ENCODE results near the gene MYH3. TPM values are rescaled to one million over a fixed set of nuclear protein-coding genes. Genes with fewer than 3 reads are reported as not detected.

Gene MYH3
- polyA plus RNA-seq, 1 donor from 2014 or later: 0.74 TPM

- H3K27me3 ChIP-seq (ENCODE audit: insufficient read depth, low read depth, low read length): no peaks in the 10 kb centered on the region
- H4K20me1 ChIP-seq (ENCODE audit: insufficient read depth): no peaks in the 10 kb centered on the region
- no peak overlapping the region for H3K4me2 ChIP-seq (ENCODE audit: low read length)
- H3K27ac ChIP-seq (ENCODE audit: low read length): no peak overlapping the region
- H3K79me2 ChIP-seq (replicated peaks; ENCODE audit: insufficient read depth, low read length): no peaks in the 10 kb centered on the region
- H3K36me3 ChIP-seq (ENCODE audit: insufficient read depth, low read length): no peaks in the 10 kb centered on the region
- no peak overlapping the region for H2AFZ ChIP-seq (ENCODE audit: low read depth, low read length)
- TF ChIP-seq EP300 (conservative IDR thresholded peaks at IDR 0.05; ENCODE audit: poor library complexity, severe bottlenecking): no peak
- TF ChIP-seq RAD21 (conservative IDR thresholded peaks at IDR 0.05): no peak
- no peak for TF ChIP-seq POLR2AphosphoS5 (IDR thresholded peaks at IDR 0.05)
- no peak for TF ChIP-seq EZH2 (IDR thresholded peaks at IDR 0.05; ENCODE audit: borderline replicate concordance, insufficient read depth, low read length, poor library complexity, severe bottlenecking)
- no peak for TF ChIP-seq TAF1 (IDR thresholded peaks at IDR 0.05; ENCODE audit: low read depth)
- TF ChIP-seq, protein P1, sequence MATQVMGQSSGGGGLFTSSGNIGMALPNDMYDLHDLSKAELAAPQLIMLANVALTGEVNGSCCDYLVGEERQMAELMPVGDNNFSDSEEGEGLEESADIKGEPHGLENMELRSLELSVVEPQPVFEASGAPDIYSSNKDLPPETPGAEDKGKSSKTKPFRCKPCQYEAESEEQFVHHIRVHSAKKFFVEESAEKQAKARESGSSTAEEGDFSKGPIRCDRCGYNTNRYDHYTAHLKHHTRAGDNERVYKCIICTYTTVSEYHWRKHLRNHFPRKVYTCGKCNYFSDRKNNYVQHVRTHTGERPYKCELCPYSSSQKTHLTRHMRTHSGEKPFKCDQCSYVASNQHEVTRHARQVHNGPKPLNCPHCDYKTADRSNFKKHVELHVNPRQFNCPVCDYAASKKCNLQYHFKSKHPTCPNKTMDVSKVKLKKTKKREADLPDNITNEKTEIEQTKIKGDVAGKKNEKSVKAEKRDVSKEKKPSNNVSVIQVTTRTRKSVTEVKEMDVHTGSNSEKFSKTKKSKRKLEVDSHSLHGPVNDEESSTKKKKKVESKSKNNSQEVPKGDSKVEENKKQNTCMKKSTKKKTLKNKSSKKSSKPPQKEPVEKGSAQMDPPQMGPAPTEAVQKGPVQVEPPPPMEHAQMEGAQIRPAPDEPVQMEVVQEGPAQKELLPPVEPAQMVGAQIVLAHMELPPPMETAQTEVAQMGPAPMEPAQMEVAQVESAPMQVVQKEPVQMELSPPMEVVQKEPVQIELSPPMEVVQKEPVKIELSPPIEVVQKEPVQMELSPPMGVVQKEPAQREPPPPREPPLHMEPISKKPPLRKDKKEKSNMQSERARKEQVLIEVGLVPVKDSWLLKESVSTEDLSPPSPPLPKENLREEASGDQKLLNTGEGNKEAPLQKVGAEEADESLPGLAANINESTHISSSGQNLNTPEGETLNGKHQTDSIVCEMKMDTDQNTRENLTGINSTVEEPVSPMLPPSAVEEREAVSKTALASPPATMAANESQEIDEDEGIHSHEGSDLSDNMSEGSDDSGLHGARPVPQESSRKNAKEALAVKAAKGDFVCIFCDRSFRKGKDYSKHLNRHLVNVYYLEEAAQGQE (IDR thresholded peaks at IDR 0.05; ENCODE audit: borderline replicate concordance): no peak
- TF ChIP-seq MXI1 (conservative IDR thresholded peaks at IDR 0.05; ENCODE audit: poor library complexity, severe bottlenecking): no peak
- TF ChIP-seq SMC3 (conservative IDR thresholded peaks at IDR 0.05; ENCODE audit: poor library complexity): no peak
- no peak for TF ChIP-seq CTCF (IDR thresholded peaks at IDR 0.05; ENCODE audit: poor library complexity, severe bottlenecking)
- H3K4me3 ChIP-seq (ENCODE audit: low read length): no peak overlapping the region
- no peaks in the 10 kb centered on the region for H3F3A ChIP-seq (ENCODE audit: insufficient read depth, low read length, poor library complexity, severe bottlenecking)
- no peaks in the 10 kb centered on the region for H3K9me3 ChIP-seq (ENCODE audit: low read length)
- no peaks in the 10 kb centered on the region for H3K9me2 ChIP-seq (ENCODE audit: insufficient read depth, low read length)
- H3K9ac ChIP-seq (ENCODE audit: low read length): no peak overlapping the region
These were observed 3.1 kb downstream of the MYH3 start for GRCh38 chr17:10653987-10654386.

GRCh38 chr17:10652984-10653659, 4.0 kb downstream of the MYH3 start:
- Histone ChIP-seq H4K20me1 (ENCODE audit: insufficient read depth) (no peaks in the 10 kb centered on the region), H3K27ac (ENCODE audit: low read length) (no peak overlapping the region), H3F3A (ENCODE audit: insufficient read depth, low read length, poor library complexity, severe bottlenecking) (no peaks in the 10 kb centered on the region), H3K4me3 (ENCODE audit: low read length) (no peak overlapping the region), H3K36me3 (ENCODE audit: insufficient read depth, low read length) (no peaks in the 10 kb centered on the region), H3K79me2 (replicated peaks; ENCODE audit: insufficient read depth, low read length) (no peaks in the 10 kb centered on the region), H3K4me2 (ENCODE audit: low read length) (no peak overlapping the region), H3K9me3 (ENCODE audit: low read length) (no peaks in the 10 kb centered on the region), H3K9ac (ENCODE audit: low read length) (no peak overlapping the region), H3K9me2 (ENCODE audit: insufficient read depth, low read length) (no peaks in the 10 kb centered on the region), H2AFZ (ENCODE audit: low read depth, low read length) (no peak overlapping the region), H3K27me3 (ENCODE audit: insufficient read depth, low read depth, low read length) (no peaks in the 10 kb centered on the region)
- TF ChIP-seq TAF1 (IDR thresholded peaks at IDR 0.05; ENCODE audit: low read depth) (no peak), EZH2 (IDR thresholded peaks at IDR 0.05; ENCODE audit: borderline replicate concordance, insufficient read depth, low read length, poor library complexity, severe bottlenecking) (no peak), RAD21 (conservative IDR thresholded peaks at IDR 0.05) (no peak), SMC3 (conservative IDR thresholded peaks at IDR 0.05; ENCODE audit: poor library complexity) (no peak), MXI1 (conservative IDR thresholded peaks at IDR 0.05; ENCODE audit: poor library complexity, severe bottlenecking) (no peak), POLR2AphosphoS5 (IDR thresholded peaks at IDR 0.05) (no peak), CTCF (IDR thresholded peaks at IDR 0.05; ENCODE audit: poor library complexity, severe bottlenecking) (no peak), EP300 (conservative IDR thresholded peaks at IDR 0.05; ENCODE audit: poor library complexity, severe bottlenecking) (no peak)
- TF ChIP-seq, protein P1 (IDR thresholded peaks at IDR 0.05; ENCODE audit: borderline replicate concordance): no peak

Measured in neural cell (in vitro differentiated cells).